ENCODE data around the gene NABP1.

The NABP1 gene

DNA sequence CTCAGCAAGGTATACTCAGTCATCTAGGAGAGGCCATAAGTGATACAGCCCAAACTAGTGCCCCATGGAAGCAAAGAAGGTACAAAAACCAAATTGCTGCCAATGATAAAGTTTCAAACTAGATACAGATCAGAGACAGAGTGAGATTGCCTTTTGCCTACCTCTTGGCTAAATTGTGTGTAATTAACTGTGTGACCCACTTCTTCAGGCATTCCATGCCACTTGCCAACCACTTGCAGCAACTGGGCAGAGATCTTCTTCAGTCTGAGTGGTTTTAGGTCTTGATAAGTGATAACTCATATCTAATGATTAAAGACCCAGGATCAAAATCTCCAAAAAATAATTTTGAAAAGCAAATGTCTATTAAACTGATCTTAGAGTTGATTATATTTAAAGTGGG lies 21.1 kb upstream of the NABP1 start:
- no peak for ATAC-seq (replicated peaks; ENCODE audit: extremely low read depth, poor library complexity, severe bottlenecking)
- DNase-seq (ENCODE audit: low spot score in 2 of 2), result no peak
- Mint-ChIP-seq H3K9me3 (no peaks in the 10 kb centered on the region), H3K36me3 (ENCODE audit: insufficient read depth) (peaks cover 4% of the 10 kb centered on the region), H3K4me1 (no peaks in the 10 kb centered on the region), H3K4me3 (no peak overlapping the region), H3K27me3 (no peaks in the 10 kb centered on the region), H3K27ac (ENCODE audit: low read depth) (no peak overlapping the region)

GRCh38 chr2:191657977-191658376 lies 20.0 kb upstream of the NABP1 start:
- peaks cover 4% of the 10 kb centered on the region for H3K36me3 Mint-ChIP-seq (ENCODE audit: insufficient read depth)
- no peaks in the 10 kb centered on the region for H3K9me3 Mint-ChIP-seq
- H3K27me3 Mint-ChIP-seq, result no peaks in the 10 kb centered on the region
- H3K4me3 Mint-ChIP-seq, result no peak overlapping the region
- H3K27ac Mint-ChIP-seq (ENCODE audit: low read depth), result no peak overlapping the region
- DNase-seq (ENCODE audit: low spot score in 2 of 2) (no peak), ATAC-seq (replicated peaks; ENCODE audit: extremely low read depth, poor library complexity, severe bottlenecking) (no peak)
- H3K4me1 Mint-ChIP-seq, result no peaks in the 10 kb centered on the region

- DNase-seq (ENCODE audit: low spot score in 2 of 2), result no peak
- Mint-ChIP-seq H3K4me1 (no peaks in the 10 kb centered on the region), H3K36me3 (ENCODE audit: insufficient read depth) (peaks cover 4% of the 10 kb centered on the region), H3K27ac (ENCODE audit: low read depth) (no peak overlapping the region), H3K27me3 (no peaks in the 10 kb centered on the region), H3K4me3 (no peak overlapping the region), H3K9me3 (no peaks in the 10 kb centered on the region)
- no peak for ATAC-seq (replicated peaks; ENCODE audit: extremely low read depth, poor library complexity, severe bottlenecking)
These were observed 18.7 kb upstream of the NABP1 start for GRCh38 chr2:191659198-191659597.

DNA sequence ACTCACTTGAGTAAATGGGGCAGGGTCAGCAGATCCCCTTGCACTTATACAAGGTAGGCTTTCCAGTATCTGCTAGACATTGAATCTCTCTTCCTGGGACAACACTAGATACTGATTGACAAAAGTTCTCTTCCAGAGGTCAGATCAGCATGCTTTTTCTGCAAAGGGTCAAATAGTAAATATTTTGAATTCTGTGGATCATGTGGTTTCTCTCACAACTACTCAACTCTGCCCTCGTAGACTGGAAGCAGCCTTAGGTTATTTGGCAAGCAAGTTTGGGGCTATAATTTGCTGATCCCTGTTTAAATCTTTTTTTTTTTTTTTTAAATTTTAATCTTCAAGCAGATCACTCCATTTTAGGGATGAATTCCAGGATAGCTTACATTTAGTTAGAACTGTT lies 17.4 kb upstream of the NABP1 start:
- peaks cover 4% of the 10 kb centered on the region for H3K36me3 Mint-ChIP-seq (ENCODE audit: insufficient read depth)
- no peak for DNase-seq (ENCODE audit: low spot score in 2 of 2)
- H3K4me3 Mint-ChIP-seq, result no peak overlapping the region
- H3K27me3 Mint-ChIP-seq, result no peaks in the 10 kb centered on the region
- no peak for ATAC-seq (replicated peaks; ENCODE audit: extremely low read depth, poor library complexity, severe bottlenecking)
- no peak overlapping the region for H3K27ac Mint-ChIP-seq (ENCODE audit: low read depth)
- no peaks in the 10 kb centered on the region for H3K9me3 Mint-ChIP-seq
- no peaks in the 10 kb centered on the region for H3K4me1 Mint-ChIP-seq

DNA sequence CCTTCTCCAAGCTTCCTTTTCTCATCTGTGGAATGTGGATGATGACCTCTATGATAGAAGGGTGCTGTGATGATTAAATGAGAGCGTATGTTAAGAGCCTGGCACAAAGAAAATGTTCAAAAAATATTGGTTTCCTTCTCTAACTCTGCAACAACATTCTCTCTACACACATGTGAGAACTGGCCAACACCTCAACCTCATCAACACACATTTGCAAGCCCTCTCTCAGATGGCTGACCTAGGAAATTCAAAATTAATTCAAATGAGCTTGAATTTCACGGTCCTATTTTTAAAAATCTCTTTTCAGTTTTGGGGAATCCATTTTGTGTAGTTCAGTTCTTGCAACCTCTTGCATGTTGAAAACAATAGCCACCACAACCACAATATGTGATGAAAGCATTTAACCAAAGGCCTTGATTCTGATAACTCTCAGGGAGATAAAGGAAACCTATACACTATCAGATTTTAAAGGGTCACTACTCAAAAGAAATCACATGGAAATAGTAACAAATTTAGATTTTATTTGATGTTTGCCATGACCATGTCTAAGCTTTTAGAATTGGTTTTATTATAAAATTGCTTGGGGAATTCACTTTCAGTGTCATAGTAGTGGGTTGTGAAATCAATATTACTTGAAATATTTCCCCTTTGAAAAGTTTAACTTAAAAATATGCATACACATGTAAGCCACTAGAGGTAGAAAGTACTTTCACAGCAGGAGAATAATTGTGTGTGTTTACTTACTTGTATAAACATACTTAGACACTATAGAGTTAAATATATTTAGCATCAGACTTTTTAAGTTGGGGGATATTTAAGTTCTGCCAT lies 16.6 kb upstream of the NABP1 start:
- Mint-ChIP-seq H3K4me1 (no peaks in the 10 kb centered on the region), H3K27ac (ENCODE audit: low read depth) (no peak overlapping the region), H3K27me3 (no peaks in the 10 kb centered on the region), H3K36me3 (ENCODE audit: insufficient read depth) (peaks cover 4% of the 10 kb centered on the region), H3K4me3 (no peak overlapping the region), H3K9me3 (no peaks in the 10 kb centered on the region)
- ATAC-seq (replicated peaks; ENCODE audit: extremely low read depth, poor library complexity, severe bottlenecking), result no peak
- DNase-seq (ENCODE audit: low spot score in 2 of 2), result no peak

- ATAC-seq (replicated peaks; ENCODE audit: extremely low read depth, poor library complexity, severe bottlenecking) (no peak), DNase-seq (ENCODE audit: low spot score in 2 of 2) (no peak)
- Mint-ChIP-seq H3K27me3 (no peaks in the 10 kb centered on the region), H3K4me3 (no peak overlapping the region), H3K27ac (ENCODE audit: low read depth) (no peak overlapping the region), H3K9me3 (no peaks in the 10 kb centered on the region), H3K36me3 (ENCODE audit: insufficient read depth) (peaks cover 3% of the 10 kb centered on the region), H3K4me1 (no peaks in the 10 kb centered on the region)
These were observed 12.9 kb upstream of the NABP1 start for GRCh38 chr2:191664823-191665677.

- no peaks in the 10 kb centered on the region for H3K9me3 Mint-ChIP-seq
- H3K27me3 Mint-ChIP-seq, result no peaks in the 10 kb centered on the region
- H3K4me3 Mint-ChIP-seq, result no peak overlapping the region
- H3K27ac Mint-ChIP-seq (ENCODE audit: low read depth), result no peak overlapping the region
- ATAC-seq (replicated peaks; ENCODE audit: extremely low read depth, poor library complexity, severe bottlenecking) (no peak), DNase-seq (ENCODE audit: low spot score in 2 of 2) (no peak)
- no peaks in the 10 kb centered on the region for H3K4me1 Mint-ChIP-seq
- peaks cover under 1% of the 10 kb centered on the region for H3K36me3 Mint-ChIP-seq (ENCODE audit: insufficient read depth)
These were observed 11.7 kb upstream of the NABP1 start for GRCh38 chr2:191666226-191666625.

GRCh38 chr2:191666732-191667131 lies 11.2 kb upstream of the NABP1 start:
- no peak overlapping the region for H3K4me3 Mint-ChIP-seq
- no peak for DNase-seq (ENCODE audit: low spot score in 2 of 2)
- ATAC-seq (replicated peaks; ENCODE audit: extremely low read depth, poor library complexity, severe bottlenecking), result no peak
- H3K9me3 Mint-ChIP-seq, result no peaks in the 10 kb centered on the region
- no peaks in the 10 kb centered on the region for H3K27me3 Mint-ChIP-seq
- H3K27ac Mint-ChIP-seq (ENCODE audit: low read depth), result no peak overlapping the region
- no peaks in the 10 kb centered on the region for H3K4me1 Mint-ChIP-seq
- H3K36me3 Mint-ChIP-seq (ENCODE audit: insufficient read depth), result no peaks in the 10 kb centered on the region

DNA sequence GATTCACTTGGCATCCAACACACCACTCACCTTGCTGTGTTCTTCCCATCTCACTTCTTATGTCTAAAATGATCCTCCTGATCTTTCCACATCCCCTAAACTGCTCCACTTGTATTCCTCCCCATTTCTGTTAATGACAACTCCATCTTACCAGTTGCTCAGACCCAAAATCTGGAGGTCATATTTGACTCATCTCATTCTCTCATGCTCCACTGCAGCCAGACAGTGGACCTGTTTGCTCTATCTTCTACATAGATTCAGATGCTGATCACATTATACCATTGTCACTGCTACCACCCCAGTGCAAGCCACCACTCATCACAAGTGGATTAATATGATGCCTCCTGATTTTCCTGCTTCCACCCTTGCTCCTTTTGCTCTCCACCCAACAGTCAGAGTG lies 7.9 kb upstream of the NABP1 start:
- no peak overlapping the region for H3K27ac Mint-ChIP-seq (ENCODE audit: low read depth)
- H3K27me3 Mint-ChIP-seq, result no peaks in the 10 kb centered on the region
- no peaks in the 10 kb centered on the region for H3K9me3 Mint-ChIP-seq
- H3K36me3 Mint-ChIP-seq (ENCODE audit: insufficient read depth), result no peaks in the 10 kb centered on the region
- ATAC-seq (replicated peaks; ENCODE audit: extremely low read depth, poor library complexity, severe bottlenecking) (no peak), DNase-seq (ENCODE audit: low spot score in 2 of 2) (no peak)
- H3K4me1 Mint-ChIP-seq, result peaks cover 5% of the 10 kb centered on the region
- H3K4me3 Mint-ChIP-seq, result no peak overlapping the region

DNA sequence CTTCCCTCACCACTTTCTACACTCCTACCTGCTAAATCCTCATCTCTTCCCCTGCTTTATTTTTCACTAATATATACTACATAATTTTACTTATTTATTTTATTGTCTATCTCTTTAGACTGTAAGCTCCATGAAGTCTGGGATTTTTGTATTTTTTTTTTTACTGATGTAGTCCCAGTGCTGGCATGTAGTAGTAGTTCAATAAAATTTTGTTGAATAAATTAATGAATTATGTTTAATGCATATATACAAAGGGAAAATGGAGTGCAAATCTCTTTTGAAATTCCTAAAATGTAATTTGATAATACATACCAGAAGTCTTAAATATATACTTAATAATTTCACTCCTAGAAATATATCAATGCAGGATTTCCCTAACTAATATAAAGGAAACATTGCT lies 7.1 kb upstream of the NABP1 start:
- H3K4me3 Mint-ChIP-seq, result no peak overlapping the region
- H3K4me1 Mint-ChIP-seq, result peaks cover 11% of the 10 kb centered on the region
- no peak for DNase-seq (ENCODE audit: low spot score in 2 of 2)
- no peaks in the 10 kb centered on the region for H3K27me3 Mint-ChIP-seq
- H3K9me3 Mint-ChIP-seq, result no peaks in the 10 kb centered on the region
- peaks cover 2% of the 10 kb centered on the region for H3K36me3 Mint-ChIP-seq (ENCODE audit: insufficient read depth)
- no peak overlapping the region for H3K27ac Mint-ChIP-seq (ENCODE audit: low read depth)
- ATAC-seq (replicated peaks; ENCODE audit: extremely low read depth, poor library complexity, severe bottlenecking), result no peak

DNA sequence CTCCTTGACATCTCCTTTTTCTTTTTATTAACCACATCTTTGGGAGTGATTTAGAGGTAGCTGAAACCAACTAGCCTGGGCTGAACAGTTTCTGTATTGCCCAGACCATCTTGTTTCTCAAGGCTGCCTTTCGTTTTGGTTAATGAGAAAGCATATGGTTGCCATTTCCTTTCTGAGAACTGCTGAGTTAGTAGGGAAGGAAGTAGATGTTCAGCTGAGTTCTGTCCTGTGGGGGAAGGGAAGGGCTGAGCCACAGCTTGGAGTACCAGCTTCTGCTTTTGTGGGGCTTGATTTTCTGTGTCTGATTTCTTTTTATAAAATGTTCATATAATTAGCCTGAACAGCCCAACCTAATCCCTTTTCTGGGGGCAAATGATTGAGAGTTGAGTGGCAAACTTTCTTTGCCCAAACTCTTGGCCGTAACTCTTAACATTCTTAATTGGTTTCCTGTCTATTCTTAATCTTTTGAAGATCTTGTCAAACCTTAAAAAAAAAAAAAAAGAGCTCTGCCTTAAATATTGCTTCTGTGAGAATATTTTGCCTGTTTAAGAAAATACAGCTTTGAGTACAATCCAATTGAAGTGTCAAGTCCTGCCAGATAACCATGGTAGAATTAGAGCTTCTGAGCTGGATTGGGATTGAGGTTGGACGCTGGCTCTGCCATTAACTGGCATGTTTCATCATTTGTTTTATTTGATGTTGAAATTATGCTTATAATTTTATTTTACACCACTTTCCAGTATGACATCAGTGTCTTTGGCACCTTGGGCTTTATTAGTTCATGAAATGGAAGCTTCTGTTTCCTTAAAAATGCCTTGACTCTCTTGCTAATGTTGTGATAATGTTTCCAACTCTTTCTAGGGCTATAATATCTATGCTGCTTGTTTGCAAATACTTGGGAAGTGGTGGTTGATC lies 1.9 kb upstream of the NABP1 start:
- H3K27ac Mint-ChIP-seq (ENCODE audit: low read depth), result peak overlapping the region; percentile 98
- DNase-seq (ENCODE audit: low spot score in 2 of 2) (peak; percentile 41 to 60), ATAC-seq (replicated peaks; ENCODE audit: extremely low read depth, poor library complexity, severe bottlenecking) (peak; percentile 34)
- H3K36me3 Mint-ChIP-seq (ENCODE audit: insufficient read depth), result peaks cover 32% of the 10 kb centered on the region
- H3K9me3 Mint-ChIP-seq, result no peaks in the 10 kb centered on the region
- peak overlapping the region; percentile 92 for H3K4me3 Mint-ChIP-seq
- H3K4me1 Mint-ChIP-seq, result peaks cover 48% of the 10 kb centered on the region
- H3K27me3 Mint-ChIP-seq, result no peaks in the 10 kb centered on the region

Measured in central memory CD8-positive, alpha-beta T cell (primary cell).